GM13976 (cell line): ENCODE data around the gene SH3PXD2B.

Experiments
- DNase-seq: peaks from one replicate; pipeline ENCODE4 v3.0.0; 2012; ENCODE audit warnings: low spot score
- in situ Hi-C: fragments of 300-500 bp; cut with MboI; formaldehyde crosslinking; loops from one replicate; pipeline ENCODE4 v1.12.0; 2022; ENCODE audit warnings: low sequenced_read_pairs, mixed read lengths, inconsistent platforms; ENCODE audit not compliant: unreplicated experiment
- TF ChIP-seq, protein P1 (sequence below): IDR thresholded peaks from 2 replicates; pipeline ENCODE4 v1.5.1; 2012; ENCODE audit warnings: borderline replicate concordance, mild to moderate bottlenecking; ENCODE audit not compliant: insufficient read depth; ENCODE audit errors: extremely low read depth, missing control alignments, control extremely low read depth

The SH3PXD2B gene

DNA sequence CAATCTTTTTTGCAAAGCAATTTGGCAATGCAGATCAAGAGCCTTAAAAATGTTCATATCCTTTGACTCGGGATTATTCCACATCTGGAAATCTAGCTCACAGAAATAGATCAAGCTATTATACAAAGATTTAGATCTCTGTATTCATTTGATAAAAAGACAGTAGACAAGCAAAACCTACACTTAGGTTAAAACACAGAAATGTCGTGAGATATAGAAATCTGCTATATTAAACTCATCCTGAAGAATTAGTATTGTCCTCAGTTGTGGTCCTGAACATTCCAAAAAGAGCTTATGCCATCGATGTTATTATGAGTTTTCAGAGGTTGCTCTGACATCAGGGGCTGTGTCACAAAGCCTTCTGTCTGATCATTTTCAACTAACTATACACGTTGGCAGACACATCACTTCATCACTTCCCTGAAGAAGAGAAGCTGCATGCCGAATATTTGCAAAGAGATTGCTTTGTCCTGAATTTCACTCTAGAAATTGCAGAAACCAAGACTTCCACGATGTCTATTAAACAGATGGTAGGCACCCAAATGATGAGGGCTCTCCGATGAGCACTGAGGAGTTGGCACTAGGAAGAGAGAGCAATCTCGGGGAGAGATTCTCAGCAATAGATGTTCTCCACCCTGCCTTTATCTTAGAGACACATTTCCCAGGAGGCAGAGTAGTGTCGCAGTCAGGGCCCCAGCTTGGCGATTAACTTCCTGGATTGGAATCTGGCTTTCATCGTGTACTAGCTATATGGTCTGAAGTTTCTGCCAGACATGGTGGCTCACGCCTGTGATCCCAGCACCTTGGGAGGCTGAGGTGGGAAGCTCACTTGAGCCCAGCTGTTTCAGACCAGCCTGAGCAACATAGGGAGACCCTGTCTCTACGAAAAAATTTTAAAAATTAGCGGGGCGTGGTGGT is 168.8 kb downstream of the SH3PXD2B start:
- DNase-seq, result no peak
- in situ Hi-C loops, result loop anchor here (10.0 kb wide), 1 partner anchor 171 kb away; no protein-coding TSS in a partner anchor
- TF ChIP-seq, protein P1, sequence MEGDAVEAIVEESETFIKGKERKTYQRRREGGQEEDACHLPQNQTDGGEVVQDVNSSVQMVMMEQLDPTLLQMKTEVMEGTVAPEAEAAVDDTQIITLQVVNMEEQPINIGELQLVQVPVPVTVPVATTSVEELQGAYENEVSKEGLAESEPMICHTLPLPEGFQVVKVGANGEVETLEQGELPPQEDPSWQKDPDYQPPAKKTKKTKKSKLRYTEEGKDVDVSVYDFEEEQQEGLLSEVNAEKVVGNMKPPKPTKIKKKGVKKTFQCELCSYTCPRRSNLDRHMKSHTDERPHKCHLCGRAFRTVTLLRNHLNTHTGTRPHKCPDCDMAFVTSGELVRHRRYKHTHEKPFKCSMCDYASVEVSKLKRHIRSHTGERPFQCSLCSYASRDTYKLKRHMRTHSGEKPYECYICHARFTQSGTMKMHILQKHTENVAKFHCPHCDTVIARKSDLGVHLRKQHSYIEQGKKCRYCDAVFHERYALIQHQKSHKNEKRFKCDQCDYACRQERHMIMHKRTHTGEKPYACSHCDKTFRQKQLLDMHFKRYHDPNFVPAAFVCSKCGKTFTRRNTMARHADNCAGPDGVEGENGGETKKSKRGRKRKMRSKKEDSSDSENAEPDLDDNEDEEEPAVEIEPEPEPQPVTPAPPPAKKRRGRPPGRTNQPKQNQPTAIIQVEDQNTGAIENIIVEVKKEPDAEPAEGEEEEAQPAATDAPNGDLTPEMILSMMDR, result no peak

DNA sequence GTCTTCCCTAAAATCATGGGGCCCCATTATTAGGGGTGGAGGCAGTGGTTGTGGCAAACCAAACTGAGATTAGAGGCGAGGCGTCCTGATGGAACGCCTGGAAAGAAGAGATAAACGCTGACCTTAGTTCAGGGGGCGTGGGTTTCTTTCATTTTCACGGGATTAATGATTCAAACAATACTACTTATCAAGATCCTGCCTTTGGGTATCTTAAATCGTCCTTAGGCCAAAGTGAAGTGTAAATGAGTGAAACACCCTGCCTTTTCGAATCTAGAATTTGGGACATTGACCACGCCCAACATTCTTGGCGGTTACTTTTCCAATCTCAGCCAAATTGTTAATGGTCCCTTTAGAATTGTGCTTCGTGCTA is 169.7 kb downstream of the SH3PXD2B start:
- TF ChIP-seq, protein P1, result no peak
- no peak for DNase-seq
- in situ Hi-C loops, result loop anchor here (10.0 kb wide), 1 partner anchor 170 kb away; no protein-coding TSS in a partner anchor

DNA sequence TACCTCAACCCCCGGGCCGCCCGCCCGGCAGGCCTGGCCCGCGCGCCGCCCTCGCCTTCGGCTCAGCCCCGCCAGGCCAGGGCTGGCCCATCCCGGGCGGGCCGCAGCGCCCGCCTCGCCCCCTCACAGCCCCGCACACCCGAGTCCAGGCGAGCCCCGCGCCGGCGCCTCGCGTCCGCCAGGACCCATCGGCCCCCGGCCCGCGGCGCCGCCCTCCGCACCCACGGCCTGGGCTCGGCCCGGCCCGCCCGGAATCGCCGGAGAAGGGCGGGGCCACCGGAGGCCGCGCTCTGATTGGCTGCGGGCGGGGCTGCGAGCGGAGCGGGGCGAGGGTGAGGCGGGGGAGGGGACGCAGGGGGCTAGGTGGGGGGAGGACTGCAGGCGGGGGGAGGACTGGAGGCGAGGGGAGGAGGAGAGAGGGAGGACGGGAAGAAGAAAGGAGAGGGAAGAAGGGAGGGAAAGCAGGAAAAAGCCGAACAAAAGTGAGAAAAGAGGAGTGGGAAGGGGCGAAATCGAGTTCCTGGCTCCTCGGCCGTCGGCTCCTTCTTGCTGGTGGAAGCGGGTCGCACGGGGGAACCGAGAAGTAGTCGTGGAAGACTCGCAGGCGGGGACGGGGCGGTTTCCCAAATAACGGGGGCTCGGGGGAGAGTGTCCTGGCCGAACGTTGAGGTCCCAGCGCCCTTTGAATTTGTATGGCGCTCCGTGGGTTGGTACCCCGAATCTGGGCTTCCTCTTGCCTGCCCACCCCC is 170.3 kb downstream of the SH3PXD2B start:
- peak; percentile 96 for DNase-seq
- in situ Hi-C loops, result loop anchor here (10.0 kb wide), 1 partner anchor 169 kb away; no protein-coding TSS in a partner anchor
- TF ChIP-seq, protein P1, result no peak

DNA sequence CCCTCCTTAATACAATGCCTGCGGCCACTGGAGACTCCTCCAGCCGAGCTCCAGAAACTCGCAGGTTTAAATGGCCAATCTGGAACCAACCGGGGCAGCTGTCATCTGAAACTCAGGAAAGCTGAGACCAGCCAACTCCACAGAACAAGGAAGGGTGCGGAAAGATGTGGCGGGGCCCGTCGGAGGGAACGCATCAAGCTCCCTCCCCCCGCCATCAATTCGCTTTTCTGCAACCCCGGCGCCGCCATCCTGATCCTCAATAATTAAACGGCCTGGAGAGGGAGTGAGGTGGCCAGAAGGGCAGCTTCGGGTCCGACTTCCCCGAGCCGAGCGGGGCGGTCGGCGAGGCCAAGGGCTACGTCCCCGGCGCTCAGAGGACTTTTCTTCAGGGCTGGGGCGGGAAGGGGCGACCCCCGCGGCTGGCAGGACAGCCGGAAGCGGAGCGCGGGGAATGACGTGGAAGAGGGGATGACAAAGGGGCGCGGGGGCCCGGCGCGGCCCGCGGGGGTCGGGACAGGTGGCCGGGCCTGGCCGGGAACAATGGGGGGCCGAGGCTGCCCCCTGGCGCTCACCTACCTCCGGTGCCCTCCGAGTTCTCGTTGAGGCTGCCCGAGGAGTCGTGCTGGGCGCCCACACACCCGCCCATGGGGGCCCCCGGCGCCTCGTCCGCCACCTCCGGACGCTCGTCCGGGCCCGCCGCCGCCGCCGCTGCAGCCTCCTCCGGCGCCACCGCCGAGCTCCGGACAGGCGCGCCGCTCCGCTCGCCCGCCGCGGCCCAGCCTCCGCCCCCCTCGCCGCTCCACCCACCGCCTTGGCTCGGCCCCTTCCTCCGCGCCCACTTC is 171.1 kb downstream of the SH3PXD2B start, which contains the start of gene UBTD2:
Gene UBTD2 (minus strand): TSS at position 745 of the 842 bp plus-strand sequence. CDS start 99 bp downstream, at position 646.
- in situ Hi-C loops, result loop anchor here (10.0 kb wide), 1 partner anchor 168 kb away; no protein-coding TSS in a partner anchor
- TF ChIP-seq, protein P1, result peak; percentile 71
- DNase-seq, result peak; percentile 91

DNA sequence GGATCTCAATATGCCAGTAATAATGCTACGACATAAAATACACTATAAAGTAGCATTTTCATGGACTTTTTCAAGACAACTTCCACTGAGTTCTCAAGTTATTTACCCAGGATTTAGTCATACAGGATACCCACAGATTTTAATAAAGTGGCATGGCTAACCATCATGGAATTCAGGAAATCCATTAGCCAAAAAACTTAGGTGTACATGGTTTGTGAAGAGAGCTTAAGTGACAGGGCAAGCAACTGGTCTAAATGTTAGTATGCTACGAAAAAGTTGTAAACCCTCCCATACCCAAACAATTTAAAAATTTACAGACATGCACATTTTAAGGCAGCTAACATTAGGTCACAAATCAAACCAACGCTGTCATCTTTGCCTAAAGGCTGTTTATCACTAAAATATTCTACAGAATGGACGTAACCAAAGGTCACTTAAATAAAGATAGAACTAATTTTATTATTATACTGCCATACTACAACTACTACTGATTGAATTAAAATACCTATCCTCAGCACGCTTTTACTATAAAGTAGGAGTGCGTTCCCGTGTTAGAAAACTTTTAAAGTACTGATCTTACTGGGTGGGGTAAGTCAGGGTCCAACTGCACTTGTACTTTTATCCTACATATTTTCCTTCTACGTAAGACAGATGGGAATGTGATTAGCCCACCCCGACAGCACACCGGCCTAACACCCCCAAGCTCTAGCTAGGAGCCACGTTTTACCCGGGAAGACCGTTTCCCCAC is 171.9 kb downstream of the SH3PXD2B start:
- DNase-seq, result no peak
- in situ Hi-C loops, result loop anchor here (10.0 kb wide), 1 partner anchor 168 kb away; no protein-coding TSS in a partner anchor
- TF ChIP-seq, protein P1, result no peak
